ENCODE data around the gene ASPRV1.
A peak's percentile ranks its signal among the peaks of the same experiment; 100 is the strongest.

Gene ASPRV1

GRCh38 chr2:69947325-69947931 lies 14.0 kb downstream of the ASPRV1 start:
- DNase-seq, result no peak
- H3K4me3 ChIP-seq (ENCODE audit: low read depth, low read length), result no peak overlapping the region
- peaks cover 5% of the 10 kb centered on the region for H3K36me3 ChIP-seq (replicated peaks)
- no peaks in the 10 kb centered on the region for H3K27me3 ChIP-seq (replicated peaks)
- TF ChIP-seq CTCF (IDR thresholded peaks at IDR 0.05; ENCODE audit: low read depth, low read length, missing control alignments), result no peak
- H3K27ac ChIP-seq, result no peak overlapping the region
- in situ Hi-C loops (cut with HindIII; ENCODE audit: low pct_ligation_motif_present, low sequenced_read_pairs), result loop anchor here (25.0 kb wide), 1 partner anchor 140 kb away; the partner anchor contains the start of gene PCBP1

GRCh38 chr2:69946351-69947324 lies 14.8 kb downstream of the ASPRV1 start:
- in situ Hi-C loops (cut with HindIII; ENCODE audit: low pct_ligation_motif_present, low sequenced_read_pairs), result loop anchor here (25.0 kb wide), 1 partner anchor 141 kb away; the partner anchor contains the start of gene PCBP1
- no peak overlapping the region for H3K4me3 ChIP-seq (ENCODE audit: low read depth, low read length)
- peak; percentile 46 for DNase-seq

GRCh38 chr2:69945941-69946340 lies 15.5 kb downstream of the ASPRV1 start:
- TF ChIP-seq CTCF (IDR thresholded peaks at IDR 0.05; ENCODE audit: low read depth, low read length, missing control alignments), result no peak
- Histone ChIP-seq H3K27me3 (replicated peaks) (no peaks in the 10 kb centered on the region), H3K4me3 (ENCODE audit: low read depth, low read length) (no peak overlapping the region), H3K36me3 (replicated peaks) (peaks cover 7% of the 10 kb centered on the region), H3K27ac (peak overlapping the region; percentile 27)
- DNase-seq, result no peak
- in situ Hi-C loops (cut with HindIII; ENCODE audit: low pct_ligation_motif_present, low sequenced_read_pairs), result loop anchor here (25.0 kb wide), 1 partner anchor 141 kb away; the partner anchor contains the start of gene PCBP1

More at GRCh38 chr2:69946351-69947324, 14.8 kb downstream of the ASPRV1 start:
- TF ChIP-seq CTCF (IDR thresholded peaks at IDR 0.05; ENCODE audit: low read depth, low read length, missing control alignments), result no peak
- no peaks in the 10 kb centered on the region for H3K27me3 ChIP-seq (replicated peaks)
- H3K36me3 ChIP-seq (replicated peaks), result peaks cover 7% of the 10 kb centered on the region
- peak overlapping the region; percentile 27 for H3K27ac ChIP-seq

- peak; percentile 12 for DNase-seq
- no peak overlapping the region for H3K4me3 ChIP-seq (ENCODE audit: low read depth, low read length)
- no peak for TF ChIP-seq CTCF (IDR thresholded peaks at IDR 0.05; ENCODE audit: low read depth, low read length, missing control alignments)
- in situ Hi-C loops (cut with HindIII; ENCODE audit: low pct_ligation_motif_present, low sequenced_read_pairs), result loop anchor here (25.0 kb wide), 1 partner anchor 142 kb away; the partner anchor contains the start of gene PCBP1
- H3K36me3 ChIP-seq (replicated peaks), result peaks cover 9% of the 10 kb centered on the region
- H3K27ac ChIP-seq, result no peak overlapping the region
- no peaks in the 10 kb centered on the region for H3K27me3 ChIP-seq (replicated peaks)
These were observed 16.0 kb downstream of the ASPRV1 start for GRCh38 chr2:69945441-69945840.

GRCh38 chr2:69944756-69945155 lies 16.7 kb downstream of the ASPRV1 start:
- no peak overlapping the region for H3K4me3 ChIP-seq (ENCODE audit: low read depth, low read length)
- in situ Hi-C loops (cut with HindIII; ENCODE audit: low pct_ligation_motif_present, low sequenced_read_pairs), result loop anchor here (25.0 kb wide), 1 partner anchor 143 kb away; the partner anchor contains the start of gene PCBP1
- no peak overlapping the region for H3K27ac ChIP-seq
- peaks cover 12% of the 10 kb centered on the region for H3K36me3 ChIP-seq (replicated peaks)
- no peak for TF ChIP-seq CTCF (IDR thresholded peaks at IDR 0.05; ENCODE audit: low read depth, low read length, missing control alignments)
- DNase-seq, result no peak
- no peaks in the 10 kb centered on the region for H3K27me3 ChIP-seq (replicated peaks)
